GM15510 (cell line): Measurements from ENCODE around the gene ACTRT3.

Source experiments
- POLR2A ChIP-seq: IDR thresholded peaks from 3 replicates; pipeline ENCODE4 v1.6.1; 2011; ENCODE audit warnings: borderline replicate concordance; ENCODE audit not compliant: insufficient read length; ENCODE audit errors: extremely low read depth

The ACTRT3 gene

GRCh38 chr3:169758359-169758994, 10.9 kb downstream of the ACTRT3 start:
- TF ChIP-seq POLR2A = no peak

GRCh38 chr3:169755488-169755887, 13.9 kb downstream of the ACTRT3 start:
- no peak for TF ChIP-seq POLR2A

- TF ChIP-seq POLR2A = no peak
Observed at GRCh38 chr3:169754711-169755110, 14.7 kb downstream of the ACTRT3 start.

- no peak for TF ChIP-seq POLR2A
Observed at GRCh38 chr3:169751875-169752274, 17.5 kb downstream of the ACTRT3 start.

GRCh38 chr3:169750665-169751064, 18.7 kb downstream of the ACTRT3 start:
- no peak for TF ChIP-seq POLR2A

GRCh38 chr3:169748670-169749069, 20.7 kb downstream of the ACTRT3 start:
- TF ChIP-seq POLR2A = no peak

- no peak for TF ChIP-seq POLR2A
Observed at GRCh38 chr3:169746924-169747323, 22.4 kb downstream of the ACTRT3 start.

GRCh38 chr3:169744366-169745054, 24.9 kb downstream of the ACTRT3 start:
- TF ChIP-seq POLR2A = no peak

GRCh38 chr3:169739067-169739466, 30.3 kb downstream of the ACTRT3 start:
- no peak for TF ChIP-seq POLR2A

GRCh38 chr3:169722724-169723123, 46.6 kb downstream of the ACTRT3 start:
- no peak for TF ChIP-seq POLR2A
